Measurements from ENCODE around the gene PLXNA2.

- TF ChIP-seq POLR2AphosphoS5 (IDR thresholded peaks at IDR 0.05; ENCODE audit: low read depth, low read length) (no peak), POLR2A (IDR thresholded peaks at IDR 0.05; ENCODE audit: low read depth, low read length) (no peak)
These were observed 74.9 kb downstream of the PLXNA2 start for GRCh38 chr1:208169081-208169879.

Measured in GM12892 (cell line).